Neutrophil (primary cell): ENCODE results near the gene ADAMTS6.

ENCODE experiments used
- H3K27ac ChIP-seq: fragments of 200-600 bp; sonication (generic); 2 replicates; pipeline ENCODE4 v1.5.1; 2016; ENCODE audit warnings: mild to moderate bottlenecking, moderate library complexity
- H3K27me3 ChIP-seq: fragments of 200-600 bp; sonication (generic); 2 replicates; pipeline ENCODE4 v1.6.0; 2016; ENCODE audit warnings: mild to moderate bottlenecking
- H3K36me3 ChIP-seq: fragments of 200-600 bp; sonication (generic); 2 replicates; pipeline ENCODE4 v1.5.1; 2017
- H3K4me1 ChIP-seq, 2 experiments: fragments of 200-600 bp in 1 of 2; sonication (generic) in 1 of 2; 1 replicate in 1 of 2; 2 replicates in 1 of 2; pipeline versions ENCODE4 v1.5.1 to v1.6.1; 2013 to 2016; ENCODE audit warnings: low read depth in 1 of 2, low read length in 1 of 2, mild to moderate bottlenecking in 1 of 2, moderate library complexity in 1 of 2; ENCODE audit not compliant: control insufficient read depth in 1 of 2, insufficient read depth in 1 of 2
- H3K4me3 ChIP-seq, 2 experiments: fragments of 200-600 bp in 1 of 2; sonication (generic) in 1 of 2; 1 replicate in 1 of 2; 2 replicates in 1 of 2; pipeline ENCODE4 v1.5.1; 2013 to 2016; ENCODE audit warnings: low read depth in 1 of 2, low read length in 1 of 2, mild to moderate bottlenecking in 1 of 2, moderate library complexity in 1 of 2
- H3K9me3 ChIP-seq: fragments of 200-600 bp; sonication (generic); 2 replicates; pipeline ENCODE4 v1.5.1; 2016
- TF ChIP-seq, protein P1 (sequence below): fragments of 200-600 bp; sonication (generic); IDR thresholded peaks from 2 replicates; pipeline ENCODE4 v1.5.1; 2016; ENCODE audit warnings: antibody characterized with exemption

Gene ADAMTS6

DNA sequence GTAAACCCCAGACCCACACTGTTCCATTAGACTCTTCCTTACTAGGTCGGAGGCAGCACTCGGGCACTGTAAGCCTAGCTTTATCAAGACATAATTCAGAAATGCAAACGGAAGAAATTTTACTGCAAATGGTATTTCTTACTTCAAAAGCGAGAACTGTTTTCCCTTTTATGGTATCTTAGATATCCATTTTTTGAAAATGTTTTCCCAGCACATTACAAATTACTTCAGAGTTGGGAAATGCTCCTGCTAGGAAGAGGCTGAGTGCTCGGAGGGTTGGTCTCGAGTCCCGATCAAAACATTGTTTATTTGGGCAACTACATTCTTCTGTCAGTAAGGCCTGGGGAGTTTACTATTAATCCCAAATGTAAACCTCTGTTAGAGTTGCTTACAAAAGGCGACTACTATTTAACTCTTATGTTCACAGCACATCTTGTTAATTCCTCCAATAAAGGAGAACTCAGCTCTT lies 380.1 kb downstream of the ADAMTS6 start:
- Histone ChIP-seq H3K9me3 (no peaks in the 10 kb centered on the region), H3K36me3 (no peaks in the 10 kb centered on the region), H3K4me1 (peaks cover 3 to 5% of the 10 kb centered on the region in 2 experiments), H3K4me3 (no peak overlapping the region), H3K27me3 (peaks cover 46% of the 10 kb centered on the region), H3K27ac (no peak overlapping the region)
- TF ChIP-seq, protein P1, sequence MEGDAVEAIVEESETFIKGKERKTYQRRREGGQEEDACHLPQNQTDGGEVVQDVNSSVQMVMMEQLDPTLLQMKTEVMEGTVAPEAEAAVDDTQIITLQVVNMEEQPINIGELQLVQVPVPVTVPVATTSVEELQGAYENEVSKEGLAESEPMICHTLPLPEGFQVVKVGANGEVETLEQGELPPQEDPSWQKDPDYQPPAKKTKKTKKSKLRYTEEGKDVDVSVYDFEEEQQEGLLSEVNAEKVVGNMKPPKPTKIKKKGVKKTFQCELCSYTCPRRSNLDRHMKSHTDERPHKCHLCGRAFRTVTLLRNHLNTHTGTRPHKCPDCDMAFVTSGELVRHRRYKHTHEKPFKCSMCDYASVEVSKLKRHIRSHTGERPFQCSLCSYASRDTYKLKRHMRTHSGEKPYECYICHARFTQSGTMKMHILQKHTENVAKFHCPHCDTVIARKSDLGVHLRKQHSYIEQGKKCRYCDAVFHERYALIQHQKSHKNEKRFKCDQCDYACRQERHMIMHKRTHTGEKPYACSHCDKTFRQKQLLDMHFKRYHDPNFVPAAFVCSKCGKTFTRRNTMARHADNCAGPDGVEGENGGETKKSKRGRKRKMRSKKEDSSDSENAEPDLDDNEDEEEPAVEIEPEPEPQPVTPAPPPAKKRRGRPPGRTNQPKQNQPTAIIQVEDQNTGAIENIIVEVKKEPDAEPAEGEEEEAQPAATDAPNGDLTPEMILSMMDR, result no peak

- H3K9me3 ChIP-seq, result no peaks in the 10 kb centered on the region
- no peaks in the 10 kb centered on the region for H3K36me3 ChIP-seq
- H3K27ac ChIP-seq, result no peak overlapping the region
- H3K27me3 ChIP-seq, result peaks cover 46% of the 10 kb centered on the region
- TF ChIP-seq, protein P1, result no peak
- peaks cover 3 to 5% of the 10 kb centered on the region in 2 experiments for H3K4me1 ChIP-seq
- no peak overlapping the region for H3K4me3 ChIP-seq
These were observed 380.6 kb downstream of the ADAMTS6 start for GRCh38 chr5:65100911-65101631.
